22Rv1 (cell line): ENCODE measurements around the gene MCF2L.
"Not testable (repeated sequence)": the region's sequence is repeated elsewhere in the genome, so short reads cannot be mapped to it uniquely, and the experiment has no call there.

ENCODE experiments used
- H3K27ac ChIP-seq: fragments of 450-650 bp; 2 replicates; pipeline ENCODE4 v1.5.1; 2017
- CTCF ChIP-seq: fragments of 450-650 bp; IDR thresholded peaks from 2 replicates; pipeline ENCODE4 v1.5.1; 2017; ENCODE audit warnings: mild to moderate bottlenecking
- ZFX ChIP-seq: fragments of 450-650 bp; IDR thresholded peaks from 2 replicates; pipeline ENCODE4 v1.6.1; 2017; ENCODE audit warnings: antibody characterized with exemption, borderline replicate concordance

MCF2L gene

GRCh38 chr13:113074876-113075275, 105.9 kb downstream of the MCF2L start:
- H3K27ac ChIP-seq: no peak overlapping the region
- TF ChIP-seq CTCF (no peak), ZFX (no peak)

- no peak overlapping the region for H3K27ac ChIP-seq
- TF ChIP-seq CTCF (no peak), ZFX (no peak)
Observed at GRCh38 chr13:113075711-113076110, 106.7 kb downstream of the MCF2L start.

GRCh38 chr13:113076681-113077401, 107.8 kb downstream of the MCF2L start:
- TF ChIP-seq ZFX: no peak
- TF ChIP-seq CTCF: no peak
- no peak overlapping the region for H3K27ac ChIP-seq

- TF ChIP-seq CTCF (no peak), ZFX (no peak)
- no peak overlapping the region for H3K27ac ChIP-seq
Observed at GRCh38 chr13:113077566-113077952, 108.5 kb downstream of the MCF2L start.

- TF ChIP-seq ZFX: no peak
- TF ChIP-seq CTCF: no peak
- H3K27ac ChIP-seq: no peak overlapping the region
Observed at GRCh38 chr13:113077953-113078901, 109.2 kb downstream of the MCF2L start.

- no peak overlapping the region for H3K27ac ChIP-seq
- TF ChIP-seq ZFX (no peak), CTCF (no peak)
Observed at GRCh38 chr13:113078902-113079780, 110.1 kb downstream of the MCF2L start.

- H3K27ac ChIP-seq: not testable (repeated sequence)
Observed at GRCh38 chr13:113079781-113080080, 110.7 kb downstream of the MCF2L start.
